Inflammatory macrophage treated with lipopolysaccharide for 1 hour (primary cell): Measurements from ENCODE around the gene TMBIM4.

Experiments
- DNase-seq, 2 donors: peaks; one replicate each; pipeline ENCODE4 v3.0.0-alpha.2; 2020 to 2022

The TMBIM4 gene

GRCh38 chr12:66085998-66086397 lies 83.8 kb downstream of the TMBIM4 start:
- DNase-seq: no peak
